ENCODE data around the gene KLHL35. TPM values are rescaled to one million over a fixed set of nuclear protein-coding genes. Genes with fewer than 3 reads are reported as not detected.

KLHL35 gene
- total RNA-seq, 1 experiment from 2014 or later = 0.83 TPM

DNA sequence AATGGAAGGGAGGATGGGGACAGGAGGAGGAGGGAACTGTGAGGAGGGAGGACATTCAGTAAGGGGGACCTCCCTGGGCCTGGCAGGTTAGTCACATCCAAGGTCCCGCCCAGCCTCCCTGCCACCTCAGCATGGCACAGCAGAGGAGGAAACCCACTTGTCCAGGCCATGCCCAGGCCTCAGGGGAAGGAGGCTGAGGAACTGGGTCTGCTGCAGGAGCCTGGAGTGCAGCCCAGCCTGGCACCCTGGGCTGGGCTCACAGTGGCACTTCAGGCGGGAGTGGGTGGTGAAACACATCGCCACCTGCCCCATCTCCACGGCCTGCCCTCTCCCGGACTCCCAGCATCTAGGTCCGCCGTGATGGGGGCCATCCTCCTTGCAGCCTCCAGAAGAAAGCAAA lies 17.2 kb upstream of the KLHL35 start:
- Mint-ChIP-seq H3K27ac (no peak overlapping the region), H3K4me1 (peaks cover 8 to 10% of the 10 kb centered on the region in 2 experiments; a peak in 1 of 4 replicates), H3K4me3 (no peak overlapping the region; a peak in 1 of 5 replicates), H3K9me3 (no peaks in the 10 kb centered on the region), H3K27me3 (ENCODE audit: low read depth) (peaks cover 6% of the 10 kb centered on the region), H3K36me3 (ENCODE audit: insufficient read depth in 1 of 3, low read depth in 3 of 3) (no peaks in the 10 kb centered on the region; a peak in 1 of 7 replicates)
- no peaks in the 10 kb centered on the region for H3K9me3 ChIP-seq (ENCODE audit: control insufficient read depth, low read depth, low read length)
- H2BK20ac ChIP-seq (ENCODE audit: low read depth, low read length, poor library complexity, severe bottlenecking) = no peak overlapping the region
- no peak overlapping the region; the same call in 1 of the 2 replicates for H3K14ac ChIP-seq (ENCODE audit: insufficient read depth, low read length)
- H3K79me2 ChIP-seq (ENCODE audit: insufficient read depth, low read length) = no peaks in the 10 kb centered on the region
- no peaks in the 10 kb centered on the region for H3K23me2 ChIP-seq (ENCODE audit: insufficient read length, low read depth, low read length, poor library complexity, severe bottlenecking)
- no peaks in the 10 kb centered on the region for H3K27me3 ChIP-seq (ENCODE audit: insufficient read depth, low read length)
- TF ChIP-seq, protein P1, sequence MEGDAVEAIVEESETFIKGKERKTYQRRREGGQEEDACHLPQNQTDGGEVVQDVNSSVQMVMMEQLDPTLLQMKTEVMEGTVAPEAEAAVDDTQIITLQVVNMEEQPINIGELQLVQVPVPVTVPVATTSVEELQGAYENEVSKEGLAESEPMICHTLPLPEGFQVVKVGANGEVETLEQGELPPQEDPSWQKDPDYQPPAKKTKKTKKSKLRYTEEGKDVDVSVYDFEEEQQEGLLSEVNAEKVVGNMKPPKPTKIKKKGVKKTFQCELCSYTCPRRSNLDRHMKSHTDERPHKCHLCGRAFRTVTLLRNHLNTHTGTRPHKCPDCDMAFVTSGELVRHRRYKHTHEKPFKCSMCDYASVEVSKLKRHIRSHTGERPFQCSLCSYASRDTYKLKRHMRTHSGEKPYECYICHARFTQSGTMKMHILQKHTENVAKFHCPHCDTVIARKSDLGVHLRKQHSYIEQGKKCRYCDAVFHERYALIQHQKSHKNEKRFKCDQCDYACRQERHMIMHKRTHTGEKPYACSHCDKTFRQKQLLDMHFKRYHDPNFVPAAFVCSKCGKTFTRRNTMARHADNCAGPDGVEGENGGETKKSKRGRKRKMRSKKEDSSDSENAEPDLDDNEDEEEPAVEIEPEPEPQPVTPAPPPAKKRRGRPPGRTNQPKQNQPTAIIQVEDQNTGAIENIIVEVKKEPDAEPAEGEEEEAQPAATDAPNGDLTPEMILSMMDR (conservative IDR thresholded peaks at IDR 0.05) = no peak
- H3K79me1 ChIP-seq (ENCODE audit: insufficient read depth, low read depth, low read length, poor library complexity, severe bottlenecking) = no peaks in the 10 kb centered on the region
- H4K20me1 ChIP-seq (ENCODE audit: control insufficient read depth, insufficient read depth, insufficient read length) = no peaks in the 10 kb centered on the region
- WGBS (ENCODE audit: extremely low coverage, insufficient read length, low lambda C conversion rate) = no CpG with 5 or more reads among the region's 7 CpGs
- no peak overlapping the region for H3K4me2 ChIP-seq (ENCODE audit: insufficient read depth, insufficient read length, low read length)
- H3T11ph ChIP-seq (ENCODE audit: low read length) = no peak overlapping the region
- no peak overlapping the region for H3K56ac ChIP-seq (ENCODE audit: insufficient read length, low read depth, low read length)
- no peak overlapping the region for H2BK5ac ChIP-seq (ENCODE audit: insufficient read length, low read length)
- H3K18ac ChIP-seq (ENCODE audit: insufficient read length, low read depth, low read length) = no peak overlapping the region
- H4K5ac ChIP-seq (ENCODE audit: insufficient read length, low read depth, low read length) = no peak overlapping the region
- no peak overlapping the region for H2AFZ ChIP-seq (ENCODE audit: low read length)
- H2BK120ac ChIP-seq (ENCODE audit: low read depth, low read length, poor library complexity, severe bottlenecking) = no peak overlapping the region
- no peak overlapping the region for H3K9ac ChIP-seq (ENCODE audit: extremely low read depth, insufficient read length, low read length)
- no peak overlapping the region for H2BK15ac ChIP-seq (ENCODE audit: low read depth, low read length)
- no peak overlapping the region for H2BK12ac ChIP-seq (ENCODE audit: insufficient read length, low read depth, low read length)
- no peak overlapping the region for H3K4ac ChIP-seq (ENCODE audit: low read depth, low read length)
- no peak for DNase-seq
- no peaks in the 10 kb centered on the region for H3K4me1 ChIP-seq (ENCODE audit: insufficient read depth, low read length)
- no peak overlapping the region for H4K91ac ChIP-seq (ENCODE audit: insufficient read length, low read depth, low read length)
- H3K23ac ChIP-seq (ENCODE audit: insufficient read length, low read depth, low read length) = no peak overlapping the region
- H3K27ac ChIP-seq (ENCODE audit: insufficient read length, low read depth, low read length) = no peak overlapping the region
- no peak overlapping the region for H2AK5ac ChIP-seq (ENCODE audit: insufficient read length, low read length)
- no peak overlapping the region for H4K8ac ChIP-seq (replicated peaks; ENCODE audit: insufficient read length, low read depth, low read length)
